ENCODE data around the gene FAR2.
"Not testable (repeated sequence)": the region's sequence is repeated elsewhere in the genome, so short reads cannot be mapped to it uniquely, and the experiment has no call there.

Gene FAR2

GRCh38 chr12:29133181-29133580, 15.9 kb upstream of the FAR2 start:
- H3K9me3 ChIP-seq (ENCODE audit: low read length): no peaks in the 10 kb centered on the region
- H3F3A ChIP-seq (ENCODE audit: insufficient read depth, low read length): no peaks in the 10 kb centered on the region
- no peak overlapping the region for H3K27ac ChIP-seq (ENCODE audit: low read depth, low read length, poor library complexity, severe bottlenecking)
- no peak overlapping the region for H3K4me2 ChIP-seq (ENCODE audit: low read length)
- no peaks in the 10 kb centered on the region for H4K20me1 ChIP-seq (ENCODE audit: insufficient read depth, low read length)
- H3K36me3 ChIP-seq (ENCODE audit: insufficient read depth, low read length): no peaks in the 10 kb centered on the region
- no peaks in the 10 kb centered on the region for H3K79me2 ChIP-seq (ENCODE audit: insufficient read depth, low read length)
- H3K4me1 ChIP-seq (ENCODE audit: insufficient read depth, low read length, severe bottlenecking): no peaks in the 10 kb centered on the region
- TF ChIP-seq EZH2 (IDR thresholded peaks at IDR 0.05; ENCODE audit: borderline replicate concordance, low read length) (no peak), CTCF (IDR thresholded peaks at IDR 0.05; ENCODE audit: low read length) (no peak)
- no peaks in the 10 kb centered on the region for H3K27me3 ChIP-seq (ENCODE audit: insufficient read depth, low read length)
- no peak overlapping the region for H3K9ac ChIP-seq (ENCODE audit: low read length)
- no peak overlapping the region for H2AFZ ChIP-seq (ENCODE audit: low read length)
- no peak overlapping the region for H3K4me3 ChIP-seq (ENCODE audit: low read depth, low read length, poor library complexity, severe bottlenecking)
- no peaks in the 10 kb centered on the region for H3K9me2 ChIP-seq (ENCODE audit: low read depth, low read length)

GRCh38 chr12:29133680-29134079, 15.4 kb upstream of the FAR2 start:
- Histone ChIP-seq H2AFZ (ENCODE audit: low read length) (no peak overlapping the region), H3K27me3 (ENCODE audit: insufficient read depth, low read length) (no peaks in the 10 kb centered on the region), H3K4me3 (ENCODE audit: low read depth, low read length, poor library complexity, severe bottlenecking) (no peak overlapping the region), H3K9me2 (ENCODE audit: low read depth, low read length) (no peaks in the 10 kb centered on the region), H3F3A (ENCODE audit: insufficient read depth, low read length) (no peaks in the 10 kb centered on the region), H3K79me2 (ENCODE audit: insufficient read depth, low read length) (no peaks in the 10 kb centered on the region), H3K27ac (ENCODE audit: low read depth, low read length, poor library complexity, severe bottlenecking) (no peak overlapping the region), H3K9ac (ENCODE audit: low read length) (no peak overlapping the region), H4K20me1 (ENCODE audit: insufficient read depth, low read length) (no peaks in the 10 kb centered on the region), H3K4me2 (ENCODE audit: low read length) (no peak overlapping the region), H3K36me3 (ENCODE audit: insufficient read depth, low read length) (no peaks in the 10 kb centered on the region), H3K9me3 (ENCODE audit: low read length) (no peaks in the 10 kb centered on the region), H3K4me1 (ENCODE audit: insufficient read depth, low read length, severe bottlenecking) (no peaks in the 10 kb centered on the region)
- TF ChIP-seq EZH2 (IDR thresholded peaks at IDR 0.05; ENCODE audit: borderline replicate concordance, low read length) (no peak), CTCF (IDR thresholded peaks at IDR 0.05; ENCODE audit: low read length) (no peak)

GRCh38 chr12:29138256-29138655, 10.8 kb upstream of the FAR2 start:
- H3K79me2 ChIP-seq (ENCODE audit: insufficient read depth, low read length); H4K20me1 ChIP-seq (ENCODE audit: insufficient read depth, low read length); H2AFZ ChIP-seq (ENCODE audit: low read length); H3K9me2 ChIP-seq (ENCODE audit: low read depth, low read length); H3K4me2 ChIP-seq (ENCODE audit: low read length); H3K27ac ChIP-seq (ENCODE audit: low read depth, low read length, poor library complexity, severe bottlenecking); H3K27me3 ChIP-seq (ENCODE audit: insufficient read depth, low read length); H3K9ac ChIP-seq (ENCODE audit: low read length); H3K4me1 ChIP-seq (ENCODE audit: insufficient read depth, low read length, severe bottlenecking); H3K36me3 ChIP-seq (ENCODE audit: insufficient read depth, low read length); H3F3A ChIP-seq (ENCODE audit: insufficient read depth, low read length); H3K9me3 ChIP-seq (ENCODE audit: low read length); H3K4me3 ChIP-seq (ENCODE audit: low read depth, low read length, poor library complexity, severe bottlenecking): not testable (repeated sequence)

GRCh38 chr12:29138855-29139254, 10.2 kb upstream of the FAR2 start:
- not testable (repeated sequence) for H3K9me3 ChIP-seq (ENCODE audit: low read length); H2AFZ ChIP-seq (ENCODE audit: low read length); H3K4me3 ChIP-seq (ENCODE audit: low read depth, low read length, poor library complexity, severe bottlenecking); H3K36me3 ChIP-seq (ENCODE audit: insufficient read depth, low read length); H3K9ac ChIP-seq (ENCODE audit: low read length); H3F3A ChIP-seq (ENCODE audit: insufficient read depth, low read length); H3K27me3 ChIP-seq (ENCODE audit: insufficient read depth, low read length); H3K9me2 ChIP-seq (ENCODE audit: low read depth, low read length); H4K20me1 ChIP-seq (ENCODE audit: insufficient read depth, low read length); H3K27ac ChIP-seq (ENCODE audit: low read depth, low read length, poor library complexity, severe bottlenecking); H3K79me2 ChIP-seq (ENCODE audit: insufficient read depth, low read length); H3K4me2 ChIP-seq (ENCODE audit: low read length); H3K4me1 ChIP-seq (ENCODE audit: insufficient read depth, low read length, severe bottlenecking)
